GM21526 (cell line): ENCODE measurements around the gene GMDS.

Source experiments
- ATAC-seq: cut with Tn5 transposase; IDR thresholded peaks from one replicate; pipeline ENCODE4 v1.9.1; 2021; ENCODE audit warnings: moderate library complexity; ENCODE audit not compliant: unreplicated experiment, low FRiP score

GMDS gene

DNA sequence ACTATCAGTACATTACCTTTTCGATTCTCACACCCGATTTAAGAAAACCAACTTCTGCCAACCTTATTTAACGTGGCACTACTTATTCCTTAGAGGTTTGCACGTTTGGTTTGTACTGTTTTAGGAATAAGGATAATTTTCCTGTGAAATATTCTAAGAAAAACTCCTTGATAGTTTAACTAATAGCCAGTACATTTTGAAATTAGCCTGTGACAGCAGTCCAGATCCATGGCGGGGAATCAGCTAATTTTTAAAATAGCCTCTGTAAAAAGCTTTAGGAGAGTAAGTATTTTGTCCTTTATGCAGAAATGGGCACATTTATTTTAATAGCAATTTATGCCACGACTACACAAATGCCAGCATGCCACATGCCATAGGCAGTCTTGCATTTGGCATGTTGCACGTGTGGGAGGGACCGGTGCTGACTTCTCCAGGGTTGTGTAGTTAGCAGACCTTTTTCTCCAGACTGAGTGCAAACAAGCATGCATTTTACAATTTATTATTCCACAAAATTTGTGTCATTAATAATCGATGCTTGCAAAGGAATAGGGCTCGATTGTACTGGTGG is 629.5 kb downstream of the GMDS start:
- no peak for ATAC-seq

DNA sequence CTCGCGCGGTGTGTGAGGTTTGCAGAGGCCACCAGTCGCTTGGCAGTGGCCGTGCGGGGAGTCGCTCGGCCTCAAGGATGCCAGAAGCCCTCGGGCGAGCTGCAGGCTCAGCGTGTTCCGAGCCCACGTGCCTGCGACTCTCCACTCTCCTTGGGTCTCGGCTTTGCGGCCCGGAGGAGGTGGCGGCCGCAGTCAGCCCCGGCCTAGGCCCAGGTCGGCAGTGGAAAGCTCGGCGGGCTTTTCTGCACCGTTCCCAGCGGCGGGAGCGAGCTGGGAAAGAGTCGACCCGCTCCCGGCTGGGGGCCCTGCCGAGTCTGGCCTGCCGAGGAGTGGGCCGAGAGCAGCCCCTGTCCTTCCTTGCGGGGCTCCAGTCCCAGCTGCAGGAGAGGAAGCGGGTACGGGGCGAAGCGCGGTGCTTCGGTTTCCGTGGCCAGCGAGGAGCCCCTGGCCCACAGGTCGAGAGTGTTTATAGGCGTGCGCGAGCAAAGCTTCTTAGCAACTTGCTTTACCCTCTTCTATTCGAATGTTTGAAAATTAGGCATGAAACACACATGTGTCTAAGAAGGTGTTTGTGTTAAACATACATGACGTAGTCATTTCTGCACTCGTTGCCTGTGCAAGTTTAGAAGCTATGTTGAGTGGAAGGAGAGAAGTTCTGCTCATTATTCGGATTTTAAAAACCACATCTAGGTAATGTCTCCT is 630.1 kb downstream of the GMDS start:
- ATAC-seq = no peak

DNA sequence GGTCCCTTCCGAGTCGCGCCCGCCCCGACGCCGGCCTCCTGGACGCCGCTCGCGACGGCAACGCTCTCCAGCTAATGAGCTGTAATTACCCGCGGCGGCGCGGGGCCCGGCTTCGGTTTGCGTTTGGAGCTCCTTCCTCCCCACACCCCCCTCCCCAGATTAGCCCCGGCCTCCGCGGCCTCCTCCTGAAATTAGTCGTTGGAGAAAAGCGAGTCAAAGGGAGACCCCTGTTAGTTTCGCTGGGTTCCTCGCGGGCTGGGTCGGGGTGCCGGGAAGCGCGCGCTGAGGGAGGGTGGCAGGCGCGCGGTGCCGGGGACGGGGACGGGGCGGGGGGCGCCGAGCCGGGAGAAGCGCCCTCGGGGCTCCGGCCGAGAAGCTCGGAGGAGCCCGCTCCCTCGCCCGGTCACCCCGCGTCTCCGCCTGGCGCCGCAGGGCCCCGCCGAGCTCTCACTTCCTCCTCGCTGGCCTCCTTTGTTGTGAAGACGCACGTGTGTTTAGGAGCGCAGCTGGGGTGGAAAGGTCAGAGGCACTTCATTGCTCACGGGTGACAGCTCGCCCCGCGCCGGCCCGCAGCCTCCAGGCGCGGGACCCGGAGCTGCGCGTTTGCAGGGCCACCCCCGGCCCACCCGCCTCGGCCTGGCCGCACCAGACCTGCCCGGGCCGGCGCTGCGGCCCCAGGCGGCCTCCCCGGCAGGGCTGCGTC is 630.8 kb downstream of the GMDS start:
- ATAC-seq = no peak

DNA sequence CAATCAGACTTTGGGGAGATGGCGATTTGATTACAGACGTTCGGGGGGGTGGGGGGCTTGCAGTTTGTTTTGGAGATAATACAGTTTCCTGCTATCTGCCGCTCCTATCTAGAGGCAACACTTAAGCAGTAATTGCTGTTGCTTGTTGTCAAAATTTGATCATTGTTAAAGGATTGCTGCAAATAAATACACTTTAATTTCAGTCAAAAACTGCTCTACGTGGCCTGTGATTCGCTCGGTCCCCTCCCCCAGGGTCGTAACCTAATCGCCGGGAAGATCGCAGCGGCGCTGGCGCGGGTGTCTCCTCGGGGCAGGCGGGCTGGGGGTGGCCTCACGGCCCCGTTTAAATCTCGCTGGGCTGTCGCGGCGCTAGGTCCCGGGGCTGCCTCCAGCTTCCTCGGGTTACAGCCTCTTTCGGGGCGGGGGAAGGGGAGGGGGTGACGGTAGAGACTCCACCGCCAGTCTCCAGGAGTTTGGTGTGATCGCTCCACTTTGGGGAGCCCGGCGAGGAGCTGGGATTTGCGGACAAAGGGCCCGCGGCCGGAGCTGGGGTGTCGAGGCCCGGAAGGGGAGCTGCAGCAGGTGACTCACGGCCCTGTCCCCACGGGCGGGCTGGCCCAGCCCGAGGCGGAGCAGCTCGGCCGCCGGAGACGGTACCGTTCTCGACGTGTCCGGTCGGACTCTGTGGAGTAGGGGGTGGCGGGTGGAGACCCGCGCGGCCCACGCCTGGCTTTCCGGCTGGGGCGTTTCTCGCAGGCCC is 631.5 kb downstream of the GMDS start:
- ATAC-seq = no peak

DNA sequence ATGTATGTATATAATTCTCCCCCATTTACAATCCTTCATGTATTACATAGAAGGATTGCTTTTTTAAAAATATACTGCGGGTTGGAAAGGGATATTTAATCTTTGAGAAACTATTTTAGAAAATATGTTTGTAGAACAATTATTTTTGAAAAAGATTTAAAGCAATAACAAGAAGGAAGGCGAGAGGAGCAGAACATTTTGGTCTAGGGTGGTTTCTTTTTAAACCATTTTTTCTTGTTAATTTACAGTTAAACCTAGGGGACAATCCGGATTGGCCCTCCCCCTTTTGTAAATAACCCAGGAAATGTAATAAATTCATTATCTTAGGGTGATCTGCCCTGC is 632.1 kb downstream of the GMDS start:
- ATAC-seq = no peak

DNA sequence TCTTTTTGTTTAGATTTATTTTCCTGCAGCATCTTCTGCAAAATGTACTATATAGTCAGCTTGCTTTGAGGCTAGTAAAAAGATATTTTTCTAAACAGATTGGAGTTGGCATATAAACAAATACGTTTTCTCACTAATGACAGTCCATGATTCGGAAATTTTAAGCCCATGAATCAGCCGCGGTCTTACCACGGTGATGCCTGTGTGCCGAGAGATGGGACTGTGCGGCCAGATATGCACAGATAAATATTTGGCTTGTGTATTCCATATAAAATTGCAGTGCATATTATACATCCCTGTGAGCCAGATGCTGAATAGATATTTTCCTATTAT is 632.5 kb downstream of the GMDS start:
- ATAC-seq = no peak

DNA sequence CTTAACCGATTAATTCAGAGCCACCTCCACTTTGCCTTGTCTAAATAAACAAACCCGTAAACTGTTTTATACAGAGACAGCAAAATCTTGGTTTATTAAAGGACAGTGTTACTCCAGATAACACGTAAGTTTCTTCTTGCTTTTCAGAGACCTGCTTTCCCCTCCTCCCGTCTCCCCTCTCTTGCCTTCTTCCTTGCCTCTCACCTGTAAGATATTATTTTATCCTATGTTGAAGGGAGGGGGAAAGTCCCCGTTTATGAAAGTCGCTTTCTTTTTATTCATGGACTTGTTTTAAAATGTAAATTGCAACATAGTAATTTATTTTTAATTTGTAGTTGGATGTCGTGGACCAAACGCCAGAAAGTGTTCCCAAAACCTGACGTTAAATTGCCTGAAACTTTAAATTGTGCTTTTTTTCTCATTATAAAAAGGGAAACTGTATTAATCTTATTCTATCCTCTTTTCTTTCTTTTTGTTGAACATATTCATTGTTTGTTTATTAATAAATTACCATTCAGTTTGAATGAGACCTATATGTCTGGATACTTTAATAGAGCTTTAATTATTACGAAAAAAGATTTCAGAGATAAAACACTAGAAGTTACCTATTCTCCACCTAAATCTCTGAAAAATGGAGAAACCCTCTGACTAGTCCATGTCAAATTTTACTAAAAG is 633.0 kb downstream of the GMDS start:
- ATAC-seq = no peak

DNA sequence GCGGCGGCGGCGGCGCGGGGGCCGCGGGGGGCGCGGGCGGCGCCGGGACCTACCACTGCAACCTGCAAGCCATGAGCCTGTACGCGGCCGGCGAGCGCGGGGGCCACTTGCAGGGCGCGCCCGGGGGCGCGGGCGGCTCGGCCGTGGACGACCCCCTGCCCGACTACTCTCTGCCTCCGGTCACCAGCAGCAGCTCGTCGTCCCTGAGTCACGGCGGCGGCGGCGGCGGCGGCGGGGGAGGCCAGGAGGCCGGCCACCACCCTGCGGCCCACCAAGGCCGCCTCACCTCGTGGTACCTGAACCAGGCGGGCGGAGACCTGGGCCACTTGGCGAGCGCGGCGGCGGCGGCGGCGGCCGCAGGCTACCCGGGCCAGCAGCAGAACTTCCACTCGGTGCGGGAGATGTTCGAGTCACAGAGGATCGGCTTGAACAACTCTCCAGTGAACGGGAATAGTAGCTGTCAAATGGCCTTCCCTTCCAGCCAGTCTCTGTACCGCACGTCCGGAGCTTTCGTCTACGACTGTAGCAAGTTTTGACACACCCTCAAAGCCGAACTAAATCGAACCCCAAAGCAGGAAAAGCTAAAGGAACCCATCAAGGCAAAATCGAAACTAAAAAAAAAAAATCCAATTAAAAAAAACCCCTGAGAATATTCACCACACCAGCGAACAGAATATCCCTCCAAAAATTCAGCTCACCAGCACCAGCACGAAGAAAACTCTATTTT is 633.7 kb downstream of the GMDS start:
- ATAC-seq = no peak

DNA sequence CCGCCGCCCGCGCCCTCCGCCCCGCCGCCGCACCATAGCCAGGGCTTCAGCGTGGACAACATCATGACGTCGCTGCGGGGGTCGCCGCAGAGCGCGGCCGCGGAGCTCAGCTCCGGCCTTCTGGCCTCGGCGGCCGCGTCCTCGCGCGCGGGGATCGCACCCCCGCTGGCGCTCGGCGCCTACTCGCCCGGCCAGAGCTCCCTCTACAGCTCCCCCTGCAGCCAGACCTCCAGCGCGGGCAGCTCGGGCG is 634.2 kb downstream of the GMDS start:
- no peak for ATAC-seq

DNA sequence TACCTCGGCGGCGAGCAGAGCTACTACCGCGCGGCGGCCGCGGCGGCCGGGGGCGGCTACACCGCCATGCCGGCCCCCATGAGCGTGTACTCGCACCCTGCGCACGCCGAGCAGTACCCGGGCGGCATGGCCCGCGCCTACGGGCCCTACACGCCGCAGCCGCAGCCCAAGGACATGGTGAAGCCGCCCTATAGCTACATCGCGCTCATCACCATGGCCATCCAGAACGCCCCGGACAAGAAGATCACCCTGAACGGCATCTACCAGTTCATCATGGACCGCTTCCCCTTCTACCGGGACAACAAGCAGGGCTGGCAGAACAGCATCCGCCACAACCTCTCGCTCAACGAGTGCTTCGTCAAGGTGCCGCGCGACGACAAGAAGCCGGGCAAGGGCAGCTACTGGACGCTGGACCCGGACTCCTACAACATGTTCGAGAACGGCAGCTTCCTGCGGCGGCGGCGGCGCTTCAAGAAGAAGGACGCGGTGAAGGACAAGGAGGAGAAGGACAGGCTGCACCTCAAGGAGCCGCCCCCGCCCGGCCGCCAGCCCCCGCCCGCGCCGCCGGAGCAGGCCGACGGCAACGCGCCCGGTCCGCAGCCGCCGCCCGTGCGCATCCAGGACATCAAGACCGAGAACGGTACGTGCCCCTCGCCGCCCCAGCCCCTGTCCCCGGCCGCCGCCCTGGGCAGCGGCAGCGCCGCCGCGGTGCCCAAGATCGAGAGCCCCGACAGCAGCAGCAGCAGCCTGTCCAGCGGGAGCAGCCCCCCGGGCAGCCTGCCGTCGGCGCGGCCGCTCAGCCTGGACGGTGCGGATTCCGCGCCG is 634.7 kb downstream of the GMDS start:
- ATAC-seq = peak; percentile 39

DNA sequence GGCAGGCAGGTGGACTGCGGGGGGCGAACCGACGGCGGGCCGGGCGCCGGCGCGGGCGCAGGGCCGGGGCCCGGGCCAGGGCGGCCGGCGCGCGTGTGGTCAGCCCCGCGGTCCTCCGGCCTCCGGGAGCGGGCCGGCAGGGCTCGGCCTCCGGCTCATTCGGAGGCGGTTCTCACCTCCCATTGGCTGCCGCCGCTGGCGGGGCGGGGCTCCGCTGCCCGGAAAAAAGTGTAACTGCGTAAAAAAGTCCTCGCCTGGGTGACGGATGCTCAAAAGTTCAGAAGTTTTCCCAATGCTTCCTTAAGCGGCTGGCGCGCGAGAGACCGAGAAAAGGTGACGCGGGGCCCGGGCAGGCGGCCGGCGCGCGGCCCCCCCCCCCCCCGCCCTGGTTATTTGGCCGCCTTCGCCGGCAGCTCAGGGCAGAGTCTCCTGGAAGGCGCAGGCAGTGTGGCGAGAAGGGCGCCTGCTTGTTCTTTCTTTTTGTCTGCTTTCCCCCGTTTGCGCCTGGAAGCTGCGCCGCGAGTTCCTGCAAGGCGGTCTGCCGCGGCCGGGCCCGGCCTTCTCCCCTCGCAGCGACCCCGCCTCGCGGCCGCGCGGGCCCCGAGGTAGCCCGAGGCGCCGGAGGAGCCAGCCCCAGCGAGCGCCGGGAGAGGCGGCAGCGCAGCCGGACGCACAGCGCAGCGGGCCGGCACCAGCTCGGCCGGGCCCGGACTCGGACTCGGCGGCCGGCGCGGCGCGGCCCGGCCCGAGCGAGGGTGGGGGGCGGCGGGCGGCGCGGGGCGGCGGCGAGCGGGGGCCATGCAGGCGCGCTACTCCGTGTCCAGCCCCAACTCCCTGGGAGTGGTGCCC is 635.5 kb downstream of the GMDS start, which contains the start of gene FOXC1:
Gene FOXC1 (plus strand): TSS at position 268 of the 849 bp plus-strand sequence. CDS start 531 bp downstream, at position 799.
- ATAC-seq = peak; percentile 67

DNA sequence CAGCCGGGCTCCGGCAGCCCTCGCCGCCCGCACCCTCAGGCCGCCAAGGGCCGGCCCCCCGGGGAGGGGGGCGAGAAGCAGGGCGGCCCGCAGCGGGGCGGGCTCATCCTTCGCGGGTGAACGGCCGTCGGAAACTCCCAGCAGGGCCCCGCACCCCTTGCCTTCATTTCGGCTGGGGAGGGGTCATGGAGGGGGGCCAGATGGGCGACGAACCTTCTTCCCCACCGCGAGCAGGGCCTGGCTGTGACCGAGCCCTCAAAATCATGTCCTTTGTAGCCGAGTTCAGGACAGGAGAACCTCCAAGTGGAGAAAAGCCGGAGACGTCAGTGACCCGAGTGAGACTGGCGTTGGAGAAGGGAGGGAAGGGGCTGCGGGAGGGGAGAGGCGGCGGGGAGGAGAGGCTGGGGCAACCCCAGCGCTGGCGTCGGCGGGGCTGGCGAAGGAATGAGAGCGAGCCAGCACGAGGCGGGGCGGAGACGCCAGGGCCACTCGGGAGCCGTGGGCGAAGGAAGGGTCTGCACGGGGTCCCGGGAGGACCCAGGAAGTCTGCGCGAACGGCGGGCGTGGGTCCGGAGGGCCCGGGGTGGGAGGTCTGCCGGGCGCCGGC is 636.3 kb downstream of the GMDS start:
- no peak for ATAC-seq

DNA sequence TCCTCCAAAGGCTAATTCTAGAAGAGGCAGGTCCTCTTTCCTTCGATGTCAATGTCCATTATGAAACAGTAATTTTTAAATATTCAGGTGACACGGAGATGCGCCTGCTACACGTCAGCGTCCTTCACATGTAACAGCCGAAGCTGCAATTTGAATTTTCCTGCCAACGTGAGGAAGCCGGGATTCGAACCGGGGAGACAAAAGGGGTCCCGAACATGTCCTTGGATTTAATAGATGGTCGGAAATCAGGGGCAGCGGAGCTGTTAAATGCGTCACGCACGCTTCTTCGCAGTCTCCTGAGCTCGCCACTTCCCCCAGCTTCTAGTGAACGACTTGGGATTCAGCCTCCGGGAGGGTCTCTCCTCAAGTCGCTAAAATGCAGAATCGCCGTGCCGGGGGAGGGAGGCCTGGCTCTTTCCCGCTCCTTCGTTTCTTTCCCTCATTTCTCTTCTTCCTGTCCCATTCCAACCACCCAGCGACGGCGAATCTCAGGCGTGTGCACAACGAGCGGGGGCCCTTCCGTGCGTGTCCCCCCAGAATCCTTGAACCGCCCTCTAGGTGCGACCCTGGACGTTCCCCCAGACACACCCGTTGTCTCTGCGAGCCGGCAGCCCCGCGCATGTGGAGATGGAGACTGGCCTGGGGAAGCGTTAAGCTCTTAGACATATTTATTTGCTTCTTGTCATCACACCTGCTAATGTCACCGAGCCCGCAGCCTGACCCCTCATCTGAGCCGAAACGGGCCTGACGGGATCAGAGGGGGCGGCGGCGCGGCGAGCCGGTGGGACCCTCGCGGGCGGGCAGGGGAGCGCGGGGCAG is 637.0 kb downstream of the GMDS start:
- no peak for ATAC-seq

DNA sequence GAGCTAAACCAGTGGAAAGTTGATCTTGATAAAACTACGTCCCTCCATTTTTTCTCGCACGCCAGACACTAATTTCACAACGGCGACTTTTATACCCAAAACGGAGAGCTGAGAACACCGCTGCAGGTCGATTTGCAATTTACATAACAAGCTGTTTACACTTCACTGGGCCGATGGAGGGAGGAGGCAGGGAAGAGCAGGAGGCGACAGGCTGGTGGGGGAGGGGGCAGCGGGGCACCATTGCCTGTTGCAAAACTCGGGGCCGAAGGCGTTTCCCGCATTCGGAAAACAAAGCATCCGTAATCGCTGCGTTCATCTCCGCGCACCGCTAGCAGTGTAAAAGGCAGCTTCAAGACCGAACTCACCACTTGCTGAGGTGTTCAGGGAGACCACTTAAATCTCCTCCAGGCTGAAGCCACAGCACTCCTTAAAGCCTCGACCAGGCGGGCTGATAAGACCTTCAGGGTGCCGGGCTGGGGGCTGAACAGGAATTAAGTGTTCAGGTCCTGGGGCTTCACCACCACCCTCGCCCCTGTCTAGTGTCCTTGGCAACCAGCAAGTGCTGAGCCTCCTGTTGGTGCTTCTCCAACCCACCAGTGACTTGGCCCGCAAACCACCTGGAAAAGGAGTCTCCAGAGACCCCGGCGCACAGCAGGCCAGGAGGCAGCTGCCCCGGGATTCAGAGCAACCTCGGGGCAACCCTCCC is 637.7 kb downstream of the GMDS start:
- ATAC-seq = no peak

DNA sequence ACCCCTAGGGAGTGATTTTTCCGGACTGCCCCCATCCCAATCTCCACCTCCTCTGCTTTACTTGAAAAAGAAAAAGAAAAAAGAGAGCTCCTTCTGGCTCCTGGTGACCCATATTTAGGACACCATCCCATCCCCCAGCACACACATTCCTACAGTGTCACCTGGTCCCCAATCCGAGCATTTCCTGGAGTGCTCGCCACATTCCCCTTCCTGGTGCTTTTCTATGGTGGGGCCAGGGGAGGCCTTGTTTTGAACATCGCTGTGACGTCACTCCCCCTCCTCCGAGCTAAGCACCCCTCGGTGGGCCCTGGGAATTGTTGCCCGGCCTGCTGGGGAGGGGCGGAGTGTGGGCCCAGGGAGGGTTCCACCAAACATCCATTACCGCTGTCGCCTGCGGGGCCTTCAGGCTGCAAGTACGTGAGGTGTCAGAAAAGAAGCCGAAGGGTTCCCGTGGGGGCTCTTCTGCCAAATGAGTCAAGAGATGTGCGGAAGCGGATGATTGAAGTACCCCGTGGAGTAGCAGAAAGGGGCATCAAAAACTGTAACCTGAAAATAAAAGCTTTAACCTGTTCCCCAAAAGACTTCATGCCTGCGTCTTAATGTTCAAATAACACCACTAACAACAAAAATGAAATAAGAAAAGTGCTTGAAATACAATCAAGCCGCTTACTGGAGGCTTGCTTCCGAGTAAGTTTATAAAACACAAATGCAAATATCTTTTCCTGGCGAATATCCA is 638.5 kb downstream of the GMDS start:
- no peak for ATAC-seq
